ENCODE data around the gene TAPBPL.
"Not testable (repeated sequence)": the region's sequence is repeated elsewhere in the genome, so short reads cannot be mapped to it uniquely, and the experiment has no call there.

Gene TAPBPL

DNA sequence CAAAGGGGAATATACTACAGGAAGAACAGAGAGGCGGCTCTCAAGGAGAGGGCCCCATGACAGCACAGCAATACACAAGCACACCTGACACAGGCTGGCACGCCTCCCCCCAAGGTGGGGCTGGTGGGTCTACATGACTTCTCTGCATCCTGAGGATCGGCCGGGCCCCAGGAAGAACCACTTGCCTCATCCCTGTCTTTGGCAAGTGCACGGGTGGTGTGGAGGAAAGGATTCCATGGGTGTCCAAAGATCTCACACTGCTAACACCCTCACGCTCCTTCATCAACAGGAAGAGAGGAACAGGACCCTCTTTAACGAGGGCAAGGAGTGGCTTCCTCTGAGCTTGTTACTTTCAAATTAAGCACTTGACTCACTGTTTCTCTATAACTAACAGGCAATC lies 11.4 kb downstream of the TAPBPL start:
- DNase-seq = no peak

DNA sequence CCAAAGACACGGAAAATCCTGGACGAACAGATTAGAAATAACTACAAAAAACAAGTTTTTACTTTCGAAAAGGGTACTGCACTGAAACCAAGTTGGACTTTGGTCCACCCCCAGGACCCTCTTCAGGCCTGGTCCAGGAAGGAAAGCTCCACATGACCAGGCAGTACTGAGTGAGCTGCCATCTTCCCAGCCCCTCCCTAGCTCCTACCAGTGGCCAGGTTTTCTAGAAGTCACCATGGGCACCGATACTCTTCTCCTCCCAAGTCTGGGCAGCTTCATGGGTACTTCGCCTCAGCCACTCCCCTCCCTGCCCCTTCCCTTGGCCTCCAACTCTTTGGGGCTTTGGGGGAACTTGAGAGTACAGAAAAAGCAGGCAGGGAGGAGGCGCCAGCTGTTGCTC lies 12.0 kb downstream of the TAPBPL start:
- no peak for DNase-seq

DNA sequence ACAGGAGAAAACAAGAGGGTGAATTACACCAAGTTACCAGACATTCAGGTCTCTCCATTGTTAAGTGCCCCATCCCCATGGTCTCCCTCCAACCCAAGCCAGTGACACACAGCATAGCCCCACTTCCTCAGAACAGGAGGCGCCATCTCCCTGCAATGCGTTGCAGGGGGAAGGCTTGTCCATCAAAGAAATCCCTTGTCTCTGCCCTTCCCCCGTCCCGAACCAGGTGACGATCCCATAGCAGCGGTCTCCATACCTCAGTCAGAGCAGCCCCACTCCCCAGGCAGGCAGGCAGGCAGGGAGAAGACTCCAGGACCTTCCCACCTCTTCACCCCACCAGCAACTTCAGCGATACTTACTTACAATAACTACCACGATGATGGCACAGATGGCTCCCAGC lies 12.7 kb downstream of the TAPBPL start:
- no peak for DNase-seq

DNA sequence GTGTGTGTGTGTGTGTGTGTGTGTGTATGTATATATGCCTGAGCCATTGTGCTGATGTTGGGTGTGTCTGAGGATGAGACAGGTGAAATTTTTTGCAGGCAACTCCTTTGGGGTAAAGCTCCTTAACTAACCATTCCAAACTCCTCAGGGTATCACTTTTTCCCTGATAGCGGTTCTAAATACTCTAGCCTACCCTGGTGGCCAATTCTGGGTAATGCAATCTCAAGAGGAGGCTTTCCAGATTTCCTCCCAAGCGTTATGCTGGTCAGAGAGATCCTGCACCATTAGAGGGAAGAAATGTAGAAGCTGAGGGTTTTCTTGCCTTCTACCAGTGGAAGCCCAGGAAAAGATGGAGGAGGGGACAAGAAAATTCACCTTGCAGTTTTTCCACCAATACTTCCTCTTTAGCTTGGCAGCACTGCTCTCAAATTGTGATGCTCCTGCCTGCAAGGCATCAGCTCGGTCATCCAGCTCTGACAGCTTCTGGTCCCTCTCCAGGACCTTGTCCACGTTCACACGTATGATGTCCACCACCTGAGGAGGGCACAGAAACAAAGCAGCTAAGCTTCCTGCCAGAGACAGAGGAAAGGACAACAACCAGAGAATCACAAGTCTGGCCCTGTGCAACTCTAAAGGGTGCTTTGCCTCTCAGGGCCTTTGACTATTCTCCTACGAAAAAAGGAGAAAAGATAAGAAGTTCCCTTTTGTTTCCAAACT lies 13.8 kb downstream of the TAPBPL start:
- peak; percentile 86 for DNase-seq

DNA sequence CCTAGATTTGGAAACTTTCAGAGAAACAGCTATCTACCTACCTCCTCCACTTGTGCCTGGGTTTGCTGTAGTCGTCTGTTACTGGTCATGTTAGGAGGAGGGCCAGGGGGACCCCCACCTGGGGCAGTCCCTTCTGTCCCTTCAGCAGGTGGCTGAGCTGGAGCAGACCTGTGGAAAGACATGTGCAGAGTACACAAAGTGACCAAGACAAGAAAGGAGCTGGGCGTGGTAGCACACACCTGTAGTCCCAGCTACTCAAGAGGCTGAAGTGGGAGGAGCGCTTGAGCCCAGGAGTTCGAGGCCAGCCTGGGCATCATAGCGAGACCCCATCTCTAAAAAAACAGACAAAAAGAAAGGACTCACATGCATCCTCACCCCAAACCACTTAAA lies 14.3 kb downstream of the TAPBPL start:
- no peak for DNase-seq

DNA sequence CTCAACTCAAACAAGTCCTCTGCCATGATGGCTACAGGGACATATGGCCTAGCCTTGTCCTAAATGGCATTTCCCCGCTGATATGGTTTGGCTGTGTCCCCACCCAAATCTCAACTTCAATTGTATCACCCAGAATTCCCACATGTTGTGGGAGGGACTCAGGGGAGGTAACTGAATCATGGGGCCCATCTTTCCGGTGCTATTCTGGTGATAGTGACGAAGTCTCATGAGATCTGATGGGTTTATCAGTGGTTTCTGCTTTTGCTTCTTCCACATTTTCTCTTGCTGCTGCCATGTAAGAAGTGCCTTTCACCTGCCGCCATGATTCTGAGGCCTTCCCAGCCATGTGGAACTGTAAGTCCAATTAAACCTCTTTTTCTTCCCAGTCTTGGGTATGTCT lies 14.9 kb downstream of the TAPBPL start:
- not testable (repeated sequence) for DNase-seq

DNA sequence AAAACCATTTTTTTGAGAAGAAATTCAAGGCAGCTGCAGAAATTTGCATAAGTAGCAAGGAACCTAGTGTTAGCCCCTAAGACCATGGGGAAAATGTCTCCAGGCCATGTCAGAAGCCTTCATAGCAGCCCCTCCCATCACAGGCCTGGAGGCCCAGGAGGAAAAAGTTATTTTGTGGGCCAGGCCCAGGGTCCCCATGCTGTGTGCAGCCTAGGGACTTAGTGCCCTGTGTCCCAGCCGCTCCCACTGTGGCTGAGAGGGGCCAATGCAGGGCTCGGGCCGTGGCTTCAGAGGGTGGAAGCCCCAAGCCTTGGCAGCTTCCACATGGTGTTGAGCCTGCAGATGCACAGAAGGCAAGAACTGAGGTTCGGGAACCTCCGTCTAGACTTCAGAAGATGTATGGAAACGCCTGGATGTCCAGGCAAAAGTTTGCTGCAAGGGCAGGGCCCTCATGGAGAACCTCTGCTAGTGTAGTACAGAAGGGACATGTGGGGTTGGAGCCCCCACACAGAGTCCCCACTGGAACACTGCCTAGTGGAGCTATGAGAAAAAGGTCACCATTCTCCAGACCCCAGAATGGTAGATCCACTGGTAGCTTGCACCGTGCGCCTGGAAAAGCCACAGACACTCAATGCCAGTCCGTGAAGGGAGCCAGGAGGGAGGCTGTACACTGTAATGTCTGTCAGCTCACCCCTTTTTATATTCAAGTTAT lies 15.9 kb downstream of the TAPBPL start:
- DNase-seq = not testable (repeated sequence)

DNA sequence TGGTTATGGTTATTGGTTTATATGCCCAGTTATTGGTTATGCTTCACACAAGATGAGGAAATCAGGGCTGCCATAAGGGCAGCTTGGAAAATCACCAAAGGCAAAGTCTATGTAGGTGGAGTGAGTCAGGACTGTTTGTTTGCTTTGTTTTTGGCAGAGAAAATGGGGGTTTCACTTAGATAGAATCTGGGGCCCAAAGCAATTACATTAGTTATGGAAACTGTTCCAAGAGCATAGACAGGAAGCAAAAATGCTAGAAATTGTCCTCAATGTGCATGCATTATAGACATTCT lies 16.4 kb downstream of the TAPBPL start:
- no peak for DNase-seq

DNA sequence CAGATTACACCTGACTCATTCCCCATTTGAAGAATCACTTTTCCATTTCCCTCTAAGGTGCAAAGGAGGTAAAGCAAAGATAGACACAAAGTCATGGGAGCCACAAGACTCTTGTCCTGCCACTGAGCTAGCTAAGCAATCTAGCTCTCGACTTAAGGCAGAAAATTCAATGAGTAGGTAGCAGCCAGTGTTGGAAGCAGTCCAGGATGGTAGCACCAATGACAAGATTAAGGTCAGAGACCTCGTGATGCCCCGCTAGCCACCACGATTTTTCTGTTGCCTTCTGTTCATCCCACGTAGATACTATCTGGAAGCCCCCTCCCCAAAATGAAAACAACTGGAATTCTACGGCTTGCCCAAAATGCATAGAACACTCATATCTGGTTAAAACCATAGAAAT lies 17.2 kb downstream of the TAPBPL start:
- DNase-seq = peak; percentile 61

DNA sequence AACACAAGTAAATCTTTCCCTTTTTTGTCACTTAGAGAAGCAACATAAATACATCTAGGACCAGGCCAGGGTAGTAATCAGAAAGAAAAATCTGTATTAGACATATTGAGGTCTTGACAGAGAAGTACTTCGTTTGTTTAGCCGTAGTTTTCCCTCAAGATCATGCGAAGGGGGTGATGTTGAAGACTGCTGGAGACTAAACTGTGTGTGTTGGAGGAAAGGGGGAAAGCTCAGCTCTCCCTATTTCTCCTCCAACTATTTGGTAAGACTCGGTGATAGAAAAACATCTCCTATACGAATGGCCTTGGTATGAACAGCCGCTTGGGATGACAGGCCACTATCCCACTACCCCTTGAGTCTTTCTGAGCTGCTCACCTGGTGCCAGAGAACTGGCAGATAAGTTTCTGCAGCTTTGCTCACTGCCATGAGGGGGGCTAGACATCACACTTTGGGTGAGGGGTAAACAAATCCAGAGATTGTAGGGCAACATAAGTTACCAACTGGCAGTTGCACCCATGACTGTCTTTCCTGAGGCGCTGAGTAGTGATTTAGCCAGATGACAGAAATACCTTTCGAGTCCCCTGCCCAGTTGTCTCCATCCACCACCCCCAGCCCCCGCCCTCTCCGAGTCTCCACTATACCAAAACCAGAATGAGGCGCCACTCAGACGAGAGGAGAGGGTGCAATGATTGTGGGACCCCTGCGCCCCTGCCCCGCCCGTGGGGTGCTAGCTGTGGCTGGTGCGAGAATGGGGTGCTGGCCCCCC lies 17.9 kb downstream of the TAPBPL start:
- no peak for DNase-seq

DNA sequence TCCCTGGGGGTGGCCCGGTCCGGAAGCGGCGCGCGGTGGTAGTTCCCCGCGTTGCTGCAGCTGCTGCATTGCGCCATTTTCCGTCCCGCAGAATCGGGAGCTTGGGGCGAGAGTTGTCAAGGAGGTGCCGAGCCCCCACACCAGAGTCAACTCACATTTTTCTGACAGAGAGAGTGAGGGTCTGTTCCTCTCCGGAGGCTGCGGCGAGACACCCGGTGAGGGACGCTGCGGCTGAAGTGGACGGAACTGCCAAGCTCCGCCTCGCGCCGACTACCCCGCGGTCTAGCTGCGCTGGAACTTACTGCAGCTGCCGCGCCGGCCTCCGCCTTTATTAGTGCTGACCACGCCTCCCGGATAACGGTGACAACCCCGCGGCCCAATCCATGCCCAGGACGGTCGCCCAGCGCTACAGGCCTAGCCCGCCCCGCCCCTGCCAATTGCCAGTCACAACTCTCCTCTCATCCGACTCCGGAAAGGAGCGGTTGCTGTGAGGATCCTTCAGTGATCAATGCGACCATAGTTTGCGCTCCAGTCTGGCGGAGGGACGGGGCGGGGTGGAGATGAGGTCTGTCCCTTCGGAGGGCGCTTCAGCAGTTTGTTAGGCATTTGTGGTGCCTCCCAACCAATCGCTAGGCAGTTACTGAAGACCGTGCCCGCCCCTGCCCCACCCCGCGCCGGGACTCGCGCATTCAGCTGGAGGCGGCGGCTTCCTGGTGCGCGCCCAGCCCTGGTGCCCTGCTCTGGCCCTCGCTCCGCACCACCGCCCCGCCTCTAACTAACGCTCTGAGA lies 18.7 kb downstream of the TAPBPL start, which contains the start of gene VAMP1:
Gene VAMP1, minus strand, starts transcription at position 303 of the 789 bp plus-strand sequence. Its CDS starts 146 bp downstream, at position 157.
- DNase-seq = peak; percentile 99

DNA sequence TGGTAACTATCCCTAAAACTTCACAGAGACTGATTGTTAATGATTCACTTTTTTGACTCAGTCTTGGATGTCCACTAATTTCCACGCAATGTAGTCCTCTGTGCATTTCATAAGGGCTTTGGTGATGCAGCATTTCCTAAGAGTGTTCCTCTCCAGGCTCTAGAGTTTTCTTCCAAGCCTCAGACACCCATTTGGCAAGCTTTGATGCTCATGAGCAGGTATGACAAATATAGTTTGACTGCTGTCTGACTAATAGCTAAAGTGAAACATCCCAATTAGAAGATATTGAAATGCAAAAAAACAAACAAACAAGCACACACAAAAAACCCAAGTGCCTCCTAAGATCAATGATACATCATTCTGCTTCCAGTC lies 20.1 kb downstream of the TAPBPL start:
- DNase-seq = no peak

DNA sequence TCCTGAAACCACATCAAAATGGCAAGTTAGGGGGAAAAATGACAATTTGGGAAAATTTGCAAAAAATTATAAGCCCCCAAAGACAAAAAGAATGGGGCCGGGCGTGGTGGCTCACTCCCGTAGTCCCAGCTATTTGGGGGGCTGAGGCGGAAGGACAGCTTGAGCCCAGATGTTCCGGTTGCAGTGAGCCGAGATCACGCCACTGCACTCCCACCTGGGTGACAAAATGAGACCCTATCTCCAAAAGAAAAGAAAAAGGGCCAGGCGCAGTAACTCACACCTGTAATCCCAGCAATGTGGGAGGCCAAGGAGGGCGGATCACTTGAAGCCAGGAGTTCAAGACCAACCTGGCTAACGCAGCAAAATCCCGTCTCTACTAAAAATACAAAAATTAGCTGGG lies 20.6 kb downstream of the TAPBPL start:
- DNase-seq = no peak

DNA sequence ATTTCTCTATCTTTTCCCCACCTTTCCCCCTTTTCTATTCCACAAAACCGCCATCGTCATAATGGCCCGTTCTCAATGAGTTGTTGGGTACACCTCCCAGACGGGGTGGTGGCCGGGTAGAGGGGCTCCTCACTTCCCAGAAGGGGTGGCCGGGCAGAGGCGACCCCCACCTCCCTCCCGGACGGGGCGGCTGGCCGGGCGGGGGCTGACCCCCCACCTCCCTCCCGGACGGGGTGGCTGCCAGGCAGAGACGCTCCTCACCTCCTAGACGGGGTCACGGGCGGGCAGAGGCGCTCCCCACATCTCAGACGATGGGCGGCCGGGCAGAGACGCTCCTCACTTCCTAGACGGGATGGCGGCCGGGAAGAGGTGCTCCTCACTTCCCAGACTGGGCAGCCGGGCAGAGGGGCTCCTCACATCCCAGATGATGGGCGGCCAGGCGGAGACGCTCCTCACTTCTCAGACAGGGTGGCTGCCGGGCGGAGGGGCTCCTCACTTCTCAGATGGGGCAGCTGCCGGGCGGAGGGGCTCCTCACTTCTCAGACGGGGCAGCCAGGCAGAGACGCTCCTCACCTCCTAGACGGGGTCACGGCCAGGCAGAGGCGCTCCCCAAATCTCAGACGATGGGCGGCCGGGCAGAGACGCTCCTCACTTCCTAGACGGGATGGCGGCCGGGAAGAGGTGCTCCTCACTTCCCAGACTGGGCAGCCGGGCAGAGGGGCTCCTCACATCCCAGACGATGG lies 23.6 kb downstream of the TAPBPL start:
- DNase-seq = not testable (repeated sequence)

DNA sequence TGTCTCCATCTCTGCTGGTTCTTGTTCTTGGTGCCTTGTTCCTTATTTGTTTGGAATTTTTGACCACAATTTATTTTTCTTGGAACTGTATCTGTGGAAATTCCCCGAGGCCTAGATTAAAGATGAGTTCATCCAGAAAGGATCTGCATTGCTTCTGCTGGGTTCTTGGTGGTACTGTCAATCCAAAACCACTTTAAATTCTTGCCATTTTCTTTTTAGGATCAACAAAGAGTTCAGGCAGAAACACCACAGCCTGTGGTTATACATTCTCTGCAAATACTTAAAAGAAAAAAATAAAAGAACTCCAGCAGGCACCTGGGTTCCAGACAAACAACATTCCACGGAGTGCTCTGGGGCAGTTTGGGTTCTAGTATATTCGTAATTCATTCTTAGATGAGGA lies 24.6 kb downstream of the TAPBPL start:
- DNase-seq = no peak

DNA sequence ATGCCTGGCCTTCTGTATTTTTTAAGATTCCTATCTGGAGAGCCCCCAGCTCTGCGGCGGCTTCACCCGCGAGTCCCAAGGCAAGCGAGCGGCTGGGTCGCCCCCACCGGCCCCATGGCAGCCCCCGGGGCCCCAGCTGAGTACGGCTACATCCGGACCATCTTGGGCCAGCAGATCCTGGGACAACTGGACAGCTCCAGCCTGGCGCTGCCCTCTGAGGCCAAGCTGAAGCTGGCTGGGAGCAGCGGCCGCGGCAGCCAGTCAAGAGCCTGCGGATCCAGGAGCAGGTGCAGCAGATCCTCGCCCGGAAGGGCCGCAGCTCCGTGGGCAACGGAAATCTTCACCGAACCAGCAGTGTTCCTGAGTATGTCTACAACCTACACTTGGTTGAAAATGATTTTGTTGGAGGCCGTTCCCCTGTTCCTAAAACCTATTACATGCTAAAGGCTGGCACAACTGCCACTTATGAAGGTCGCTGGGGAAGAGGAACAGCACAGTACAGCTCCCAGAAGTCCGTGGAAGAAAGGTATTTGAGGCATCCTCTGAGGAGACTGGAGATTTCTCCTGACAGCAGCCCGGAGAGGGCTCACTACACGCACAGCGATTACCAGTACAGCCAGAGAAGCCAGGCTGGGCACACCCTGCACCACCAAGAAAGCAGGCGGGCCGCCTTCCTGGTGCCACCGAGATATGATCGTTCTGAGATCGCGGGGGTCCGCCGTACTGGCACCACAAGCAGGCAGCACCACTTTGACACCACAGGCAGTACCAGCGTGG lies 25.9 kb downstream of the TAPBPL start:
- DNase-seq = not testable (repeated sequence)

DNA sequence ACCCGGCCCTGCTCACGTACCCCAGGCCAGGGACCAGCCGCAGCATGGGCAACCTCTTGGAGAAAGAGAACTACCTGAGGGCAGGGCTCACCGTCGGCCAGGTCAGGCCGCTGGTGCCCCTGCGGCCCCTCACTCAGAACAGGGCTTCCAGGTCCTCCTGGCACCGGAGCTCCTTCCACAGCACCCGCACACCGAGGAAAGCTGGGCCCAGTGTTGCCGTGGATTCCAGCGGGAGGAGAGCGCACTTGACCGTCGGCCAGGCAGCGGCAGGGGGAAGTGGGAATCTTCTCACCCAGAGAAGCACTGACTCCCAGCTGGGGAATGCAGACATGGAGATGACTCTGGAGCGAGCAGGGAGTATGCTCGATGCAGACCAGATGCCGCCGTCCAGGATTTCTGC lies 26.6 kb downstream of the TAPBPL start:
- no peak for DNase-seq

DNA sequence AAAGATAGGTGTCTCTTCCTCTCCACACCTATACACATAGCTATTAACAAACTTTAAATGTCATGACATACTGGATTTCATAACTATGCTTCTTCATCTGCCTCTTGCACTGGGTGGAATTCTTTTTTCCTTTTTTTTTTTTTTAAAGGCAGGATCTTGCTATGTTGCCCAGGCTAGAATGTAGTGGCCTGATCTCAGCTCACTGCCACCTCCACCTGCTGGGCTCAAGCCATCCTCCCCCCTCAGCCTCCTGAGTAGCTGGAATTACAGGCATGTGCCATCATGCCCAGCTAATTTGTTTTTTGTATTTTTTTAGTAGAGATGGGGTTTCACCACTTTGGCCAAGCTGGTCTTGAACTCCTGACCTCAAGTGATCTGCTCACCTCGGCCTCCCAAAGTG lies 36.4 kb downstream of the TAPBPL start:
- DNase-seq = no peak

DNA sequence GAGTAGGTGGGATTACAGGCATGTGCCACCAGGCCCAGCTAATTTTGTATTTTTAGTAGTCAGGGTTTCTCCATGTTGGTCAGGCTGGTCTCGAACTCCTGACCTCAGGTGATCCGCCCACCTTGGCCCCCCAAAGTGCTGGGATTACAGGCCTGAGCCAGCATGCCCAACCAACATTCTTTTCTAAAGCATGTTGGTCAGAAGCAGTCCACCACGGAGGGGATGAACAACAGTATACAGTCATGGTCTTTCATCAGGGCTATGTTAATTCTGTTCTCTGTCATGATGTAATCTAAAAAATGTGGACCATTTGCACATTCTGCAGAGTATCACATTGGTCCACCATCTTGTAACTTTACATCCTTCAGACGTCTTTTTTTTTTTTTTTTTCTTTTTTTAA lies 37.6 kb downstream of the TAPBPL start:
- no peak for DNase-seq

DNA sequence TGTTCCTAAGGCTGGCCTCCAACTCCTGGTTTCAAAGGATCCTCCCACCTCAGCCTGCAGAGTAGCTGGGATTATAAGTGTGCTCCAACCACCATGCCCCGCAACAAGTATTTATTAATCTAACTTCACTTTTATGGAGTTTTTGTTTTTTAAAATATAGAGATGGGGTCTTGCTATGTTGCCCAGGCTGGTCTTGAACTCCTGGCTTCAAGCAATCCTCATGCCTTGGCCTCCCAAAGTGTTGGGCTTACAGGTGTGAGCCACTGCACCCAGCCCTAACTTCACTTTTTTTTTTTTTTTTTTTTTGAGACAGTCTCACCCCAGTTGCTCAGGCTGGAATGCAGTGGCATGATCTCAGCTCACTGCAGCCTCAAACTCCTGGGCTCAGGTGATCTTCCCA lies 38.8 kb downstream of the TAPBPL start:
- DNase-seq = not testable (repeated sequence)

DNA sequence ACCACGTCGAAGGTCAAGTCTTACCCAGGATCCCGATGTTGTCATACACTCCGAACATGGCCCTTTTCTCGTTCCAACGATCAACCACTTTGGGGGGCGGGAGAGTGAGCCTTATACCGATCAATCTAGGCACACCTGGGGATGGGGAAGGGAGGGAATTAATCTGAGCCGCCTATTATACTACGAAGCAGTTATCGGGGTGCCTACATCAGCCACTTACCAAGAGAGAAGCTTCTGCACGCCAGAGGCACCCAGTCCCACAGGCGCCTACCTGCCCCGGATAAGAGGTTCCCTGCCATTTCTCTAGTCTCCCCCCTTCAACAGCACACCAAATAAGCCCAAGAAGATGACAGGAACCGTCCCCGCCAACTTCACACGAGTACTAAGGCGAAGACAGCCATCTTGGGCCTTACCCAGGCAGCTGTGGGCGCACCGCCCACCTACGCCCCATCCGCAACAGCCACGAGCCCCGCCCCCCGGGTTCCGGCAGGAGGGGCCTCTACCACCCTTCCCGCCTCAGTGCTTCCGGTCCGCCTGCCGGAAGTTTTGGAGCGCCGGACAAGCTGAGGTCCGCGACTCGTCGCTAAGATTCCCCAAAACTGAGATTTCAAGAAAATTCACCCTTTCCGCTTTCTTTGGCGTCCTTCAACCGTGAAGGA lies 41.1 kb downstream of the TAPBPL start, which contains the start of gene MRPL51:
Gene MRPL51, minus strand, starts transcription at position 425 of the 659 bp plus-strand sequence. Its CDS starts 126 bp downstream, at position 299.
- peak; percentile 98 for DNase-seq
